Stimulated activated memory B cell treated with anti-CD40 and anti-IgM and Interleukin-4, amounts not matched to agents 10 μg/mL and 1 μg/mL and 100 μg/mL, for 72 hours (primary cell): ENCODE data around the gene METAP1D.

ENCODE experiments used
- ATAC-seq: fragments of 150-1000 bp; cut with Tn5 transposase; 2 replicates; pipeline ENCODE4 v1.10.0; 2021
- H3K27ac Mint-ChIP-seq: one replicate; pipeline ENCODE4 v1.8.0; 2022; ENCODE audit warnings: mild to moderate bottlenecking, mixed read lengths
- H3K27me3 Mint-ChIP-seq: one replicate; pipeline ENCODE4 v1.8.0; 2022; ENCODE audit warnings: mixed read lengths
- H3K36me3 Mint-ChIP-seq: one replicate; pipeline ENCODE4 v1.8.0; 2022; ENCODE audit warnings: mixed read lengths
- H3K4me1 Mint-ChIP-seq: one replicate; pipeline ENCODE4 v1.8.0; 2022; ENCODE audit warnings: mixed read lengths
- H3K4me3 Mint-ChIP-seq: one replicate; pipeline ENCODE4 v1.8.0; 2022; ENCODE audit warnings: mild to moderate bottlenecking, moderate library complexity, mixed read lengths
- H3K9me3 Mint-ChIP-seq: one replicate; pipeline ENCODE4 v1.8.0; 2022; ENCODE audit warnings: mixed read lengths

METAP1D gene

DNA sequence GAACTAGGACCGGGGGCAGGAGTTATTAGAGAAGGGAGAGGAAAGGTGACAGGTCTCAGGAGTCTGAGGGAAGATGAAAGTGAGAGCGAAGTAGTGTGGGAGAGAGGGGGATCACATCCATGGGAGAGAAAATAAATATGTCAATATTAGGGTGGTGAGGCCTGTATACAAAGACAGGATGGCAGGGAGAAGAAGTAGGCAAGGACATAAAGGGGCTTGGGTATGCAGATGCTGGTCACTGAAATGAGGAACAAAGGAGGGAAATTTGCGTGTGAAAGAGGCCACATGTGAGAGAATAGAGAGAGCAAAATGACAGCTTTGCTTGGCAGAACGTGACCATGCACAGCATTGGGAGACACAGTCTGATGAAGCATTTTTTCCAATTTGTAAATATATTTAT lies 13.6 kb downstream of the METAP1D start:
- H3K36me3 Mint-ChIP-seq = peaks cover 27% of the 10 kb centered on the region
- H3K27me3 Mint-ChIP-seq = no peaks in the 10 kb centered on the region
- H3K9me3 Mint-ChIP-seq = no peaks in the 10 kb centered on the region
- peak; percentile 88 for ATAC-seq
- H3K4me3 Mint-ChIP-seq = no peak overlapping the region
- peak overlapping the region; percentile 49 for H3K27ac Mint-ChIP-seq
- H3K4me1 Mint-ChIP-seq = peaks cover 14% of the 10 kb centered on the region

DNA sequence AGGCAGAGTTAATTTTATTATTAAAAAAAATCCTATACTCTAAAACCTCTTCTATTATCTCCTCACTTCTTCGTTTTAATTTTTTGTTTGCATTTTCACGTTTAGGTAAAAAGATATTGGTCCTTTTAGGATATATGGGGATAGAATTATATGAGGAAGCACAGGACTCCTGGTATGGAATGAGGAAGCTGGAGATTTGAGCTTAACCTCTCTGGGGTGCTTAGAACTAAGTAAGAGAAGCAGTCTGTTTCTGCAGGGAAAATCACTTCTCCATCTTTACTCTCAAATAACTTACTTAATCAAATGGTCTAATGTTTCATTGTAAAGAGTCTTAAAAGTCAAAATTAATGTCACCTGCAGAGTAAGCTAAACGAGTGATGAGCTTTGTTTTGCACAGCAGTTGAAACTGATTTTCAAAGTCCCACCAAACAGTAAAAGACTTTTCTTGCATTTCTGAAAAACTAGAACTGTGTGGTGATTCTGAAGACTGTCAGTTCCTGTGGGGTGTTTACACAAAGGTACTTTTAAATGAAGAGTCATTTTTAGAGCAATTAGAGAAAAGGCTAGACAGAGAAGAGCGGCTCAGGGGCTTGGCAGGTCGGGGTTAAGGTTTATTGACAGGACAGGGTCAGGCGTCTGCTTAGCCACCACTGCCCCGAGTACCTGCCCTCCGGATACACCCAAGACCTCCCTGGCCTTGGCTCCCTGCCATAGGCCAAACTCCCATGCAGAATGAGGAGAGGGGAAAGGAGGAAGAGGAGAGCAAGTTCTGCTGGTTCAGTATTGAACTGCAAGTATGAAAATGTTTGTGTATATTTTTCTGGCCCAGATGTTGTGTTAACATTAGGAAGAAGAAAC lies 21.6 kb downstream of the METAP1D start:
- Mint-ChIP-seq H3K27me3 (no peaks in the 10 kb centered on the region), H3K4me1 (no peaks in the 10 kb centered on the region), H3K4me3 (no peak overlapping the region), H3K36me3 (peaks cover 12% of the 10 kb centered on the region), H3K27ac (no peak overlapping the region), H3K9me3 (no peaks in the 10 kb centered on the region)
- no peak for ATAC-seq

DNA sequence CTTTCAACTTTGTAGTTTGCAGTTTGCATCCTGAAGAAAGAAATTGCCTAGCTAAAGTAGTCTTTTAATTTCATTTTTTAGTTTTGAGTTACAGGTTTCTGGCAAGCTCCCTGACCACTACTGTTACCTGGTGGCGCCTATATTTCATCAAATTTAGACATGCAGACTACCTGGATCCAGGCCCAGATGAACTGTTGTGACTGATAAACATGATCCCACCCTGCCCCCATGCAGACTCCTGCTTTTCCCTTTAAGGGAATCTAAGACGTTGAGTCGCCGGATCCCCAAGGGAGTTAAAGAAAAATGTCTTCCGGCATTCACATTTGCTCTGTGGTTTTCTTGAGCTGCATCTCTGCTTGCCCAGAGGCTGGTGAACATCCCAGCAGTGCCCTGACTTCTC lies 22.2 kb downstream of the METAP1D start:
- H3K27ac Mint-ChIP-seq = no peak overlapping the region
- H3K36me3 Mint-ChIP-seq = peaks cover 7% of the 10 kb centered on the region
- H3K27me3 Mint-ChIP-seq = no peaks in the 10 kb centered on the region
- ATAC-seq = no peak
- no peak overlapping the region for H3K4me3 Mint-ChIP-seq
- H3K4me1 Mint-ChIP-seq = no peaks in the 10 kb centered on the region
- no peaks in the 10 kb centered on the region for H3K9me3 Mint-ChIP-seq

DNA sequence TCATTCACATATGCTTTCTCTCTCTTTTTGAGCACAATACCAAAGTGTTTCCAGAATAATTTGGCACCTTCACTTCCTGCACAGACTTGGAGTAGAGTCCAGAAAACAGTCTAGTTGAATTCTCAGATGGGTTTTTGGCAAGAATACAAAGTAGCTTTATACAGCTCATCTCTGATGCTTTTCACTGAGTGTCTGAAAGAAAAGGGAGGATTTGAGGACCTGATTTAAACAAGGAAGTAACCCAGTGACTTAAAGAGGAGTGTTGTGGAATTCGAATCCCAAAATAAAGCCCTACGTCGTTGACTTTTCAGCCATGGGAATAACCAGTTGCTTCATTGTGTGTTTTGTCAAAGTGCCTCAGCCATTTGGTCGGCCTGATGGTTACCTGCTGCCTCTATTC lies 31.8 kb downstream of the METAP1D start:
- H3K36me3 Mint-ChIP-seq = no peaks in the 10 kb centered on the region
- H3K4me3 Mint-ChIP-seq = no peak overlapping the region
- peaks cover 6% of the 10 kb centered on the region for H3K4me1 Mint-ChIP-seq
- no peak overlapping the region for H3K27ac Mint-ChIP-seq
- ATAC-seq = no peak
- H3K27me3 Mint-ChIP-seq = no peaks in the 10 kb centered on the region
- H3K9me3 Mint-ChIP-seq = no peaks in the 10 kb centered on the region

DNA sequence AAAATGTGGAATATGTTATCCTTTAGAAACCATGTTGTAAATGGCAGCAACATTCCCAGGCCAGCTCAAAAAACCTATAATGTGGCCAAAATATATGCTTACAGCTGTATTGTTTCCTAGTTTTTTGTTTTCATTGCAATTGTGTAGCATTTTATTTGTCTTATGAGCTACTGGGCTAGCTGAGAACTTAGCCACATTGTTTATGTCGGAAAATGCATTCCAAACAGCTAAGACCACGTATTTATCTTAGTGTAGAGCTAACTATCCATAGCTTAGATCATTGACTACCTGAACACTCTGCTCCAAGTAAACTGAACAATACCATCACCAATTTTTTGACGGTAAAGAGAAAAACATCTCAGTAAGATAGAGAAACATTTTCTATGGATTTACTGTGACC lies 38.4 kb downstream of the METAP1D start:
- Mint-ChIP-seq H3K27me3 (no peaks in the 10 kb centered on the region), H3K9me3 (no peaks in the 10 kb centered on the region), H3K4me1 (no peaks in the 10 kb centered on the region), H3K27ac (no peak overlapping the region), H3K4me3 (no peak overlapping the region), H3K36me3 (peaks cover 7% of the 10 kb centered on the region)
- ATAC-seq = no peak

DNA sequence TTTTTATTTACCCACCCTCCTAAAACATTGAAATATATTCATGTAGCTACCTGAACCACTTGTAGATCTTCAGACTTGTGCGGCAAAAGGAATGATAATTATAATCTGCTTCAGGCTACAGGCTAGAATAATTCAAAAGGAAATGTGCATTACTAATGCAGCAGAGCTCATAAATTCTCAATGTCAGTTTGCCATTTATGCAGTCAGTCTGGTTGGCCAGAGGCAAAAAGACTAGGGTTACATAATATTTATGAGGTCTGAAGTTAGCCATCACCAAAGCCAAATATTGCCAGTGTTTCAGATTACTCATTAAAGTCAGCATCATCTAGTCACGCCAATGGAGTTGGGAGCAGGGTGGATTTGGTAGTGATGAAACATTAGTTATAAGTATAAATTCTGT lies 38.9 kb downstream of the METAP1D start:
- no peak overlapping the region for H3K27ac Mint-ChIP-seq
- H3K4me3 Mint-ChIP-seq = no peak overlapping the region
- H3K27me3 Mint-ChIP-seq = no peaks in the 10 kb centered on the region
- H3K4me1 Mint-ChIP-seq = no peaks in the 10 kb centered on the region
- peaks cover 7% of the 10 kb centered on the region for H3K36me3 Mint-ChIP-seq
- H3K9me3 Mint-ChIP-seq = no peaks in the 10 kb centered on the region
- ATAC-seq = no peak

DNA sequence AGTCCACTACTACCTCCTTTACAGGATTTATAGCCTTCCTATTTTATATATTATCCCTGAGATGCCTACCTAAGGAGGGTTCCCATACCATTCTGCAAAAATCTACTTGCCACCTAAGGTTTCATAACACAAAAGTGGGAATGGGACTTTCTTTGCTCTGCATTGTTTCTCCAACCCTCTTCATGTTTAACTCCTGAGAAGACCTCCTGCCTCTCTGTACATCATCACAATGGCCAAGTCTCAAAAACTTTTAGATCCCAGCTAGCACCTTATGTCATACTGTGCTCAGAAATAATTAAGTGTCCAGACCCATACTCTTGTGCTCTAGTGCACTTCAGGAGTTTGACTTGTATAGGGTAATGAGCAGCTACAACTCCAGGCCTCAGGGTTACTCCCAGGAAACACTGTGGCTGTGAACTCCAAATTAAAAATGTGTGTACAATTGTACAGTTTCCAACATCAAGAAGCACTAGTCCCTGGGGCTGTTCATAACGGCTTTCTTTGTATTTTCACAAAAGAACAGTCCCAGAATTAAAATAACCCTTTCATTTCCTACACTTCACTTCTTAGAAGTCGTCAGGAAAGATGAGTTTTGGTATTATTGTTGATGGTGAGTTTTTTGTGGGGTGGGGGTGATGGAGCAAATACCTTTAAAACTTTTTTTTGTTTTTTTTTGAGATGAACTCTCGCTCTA lies 39.4 kb downstream of the METAP1D start:
- no peaks in the 10 kb centered on the region for H3K4me1 Mint-ChIP-seq
- no peaks in the 10 kb centered on the region for H3K27me3 Mint-ChIP-seq
- no peak overlapping the region for H3K27ac Mint-ChIP-seq
- H3K36me3 Mint-ChIP-seq = peaks cover 7% of the 10 kb centered on the region
- no peaks in the 10 kb centered on the region for H3K9me3 Mint-ChIP-seq
- H3K4me3 Mint-ChIP-seq = no peak overlapping the region
- ATAC-seq = no peak

DNA sequence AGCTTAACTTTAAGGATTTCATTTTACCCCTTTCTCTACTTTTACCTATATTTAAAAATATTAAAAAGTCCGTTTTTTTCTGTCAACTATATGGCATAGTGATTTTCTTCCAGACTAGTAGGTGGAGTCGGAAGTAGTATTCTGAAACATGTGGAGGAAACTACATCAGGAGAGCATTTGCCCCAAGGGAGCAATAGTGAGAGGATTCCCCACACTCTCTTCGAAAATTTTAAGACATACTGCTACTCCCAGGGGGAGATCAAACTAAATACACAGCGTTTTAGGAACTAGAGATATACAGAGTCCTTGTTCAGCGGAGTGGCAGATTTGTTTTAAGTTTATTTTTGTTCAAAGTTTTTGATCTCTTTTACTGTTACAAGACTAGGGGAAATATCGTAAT lies 40.6 kb downstream of the METAP1D start:
- H3K27ac Mint-ChIP-seq = no peak overlapping the region

DNA sequence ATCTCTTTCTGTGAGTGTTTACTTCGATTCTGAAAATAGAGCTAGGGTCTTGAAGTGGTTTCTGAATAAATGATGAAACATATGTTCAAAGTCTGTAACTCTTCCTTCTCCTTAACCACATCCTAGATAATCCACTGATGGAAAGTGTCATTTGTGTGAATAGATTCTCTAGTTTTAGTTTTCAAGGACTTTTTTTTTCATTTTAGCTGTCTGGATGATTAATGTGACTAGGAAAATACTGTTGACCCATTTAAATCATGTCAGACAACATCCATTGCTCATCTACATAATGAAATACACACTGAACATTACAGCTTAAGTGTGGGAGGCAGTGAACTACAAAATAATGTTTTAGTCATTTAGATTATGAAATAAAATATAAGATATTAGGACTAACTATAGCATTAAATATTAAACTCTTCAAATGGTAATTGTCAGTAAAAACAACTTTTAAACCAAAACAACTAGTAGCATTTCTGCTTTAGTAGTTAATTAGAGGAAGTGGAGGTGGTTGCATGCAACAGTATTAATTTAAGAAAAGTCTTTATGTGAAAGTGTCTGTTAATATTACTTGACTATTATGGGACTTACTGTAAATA lies 46.4 kb downstream of the METAP1D start:
- no peaks in the 10 kb centered on the region for H3K4me1 Mint-ChIP-seq
- no peaks in the 10 kb centered on the region for H3K27me3 Mint-ChIP-seq
- no peak for ATAC-seq

More for the DNA sequence above, 40.6 kb downstream of the METAP1D start:
- Mint-ChIP-seq H3K36me3 (peaks cover 7% of the 10 kb centered on the region), H3K9me3 (no peaks in the 10 kb centered on the region), H3K4me1 (no peaks in the 10 kb centered on the region), H3K4me3 (no peak overlapping the region), H3K27me3 (no peaks in the 10 kb centered on the region)
- no peak for ATAC-seq

DNA sequence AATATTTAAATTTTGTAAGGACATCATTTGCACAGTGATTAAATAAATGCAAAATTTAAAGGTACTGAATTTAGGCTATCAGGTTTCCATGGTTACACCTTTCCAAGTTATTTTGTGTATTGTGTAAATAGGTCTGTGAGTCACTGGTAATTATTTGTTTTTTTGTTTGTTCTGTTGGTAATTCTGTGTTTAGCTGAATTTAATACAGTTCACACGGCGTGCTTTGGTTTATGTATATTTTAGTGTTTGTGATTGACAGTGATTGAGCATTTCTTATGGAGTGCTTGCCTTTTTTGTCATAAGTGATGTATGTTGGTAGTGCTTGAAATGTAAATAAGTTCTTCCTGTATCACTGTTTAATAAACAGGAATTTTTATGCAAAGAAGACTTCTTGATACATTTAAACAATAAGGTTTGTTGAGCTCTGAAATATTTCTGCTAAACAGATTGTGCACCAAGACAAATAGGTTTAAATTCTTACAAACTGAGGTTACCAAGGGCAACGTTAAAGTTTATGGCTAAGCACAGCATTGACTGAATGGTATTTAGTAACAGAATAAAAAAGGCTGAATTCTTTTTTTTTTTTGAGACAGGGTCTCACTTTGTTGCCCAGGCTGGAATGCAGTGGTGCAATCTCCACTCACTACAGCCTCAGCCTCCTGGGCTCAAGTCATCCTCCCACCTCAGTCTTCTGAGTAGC lies 47.3 kb downstream of the METAP1D start:
- no peaks in the 10 kb centered on the region for H3K4me1 Mint-ChIP-seq
- no peaks in the 10 kb centered on the region for H3K27me3 Mint-ChIP-seq
- no peaks in the 10 kb centered on the region for H3K9me3 Mint-ChIP-seq
- H3K36me3 Mint-ChIP-seq = no peaks in the 10 kb centered on the region
- no peak overlapping the region for H3K4me3 Mint-ChIP-seq
- ATAC-seq = no peak
- H3K27ac Mint-ChIP-seq = no peak overlapping the region

More for the DNA sequence above, 46.4 kb downstream of the METAP1D start:
- Mint-ChIP-seq H3K27ac (no peak overlapping the region), H3K4me3 (no peak overlapping the region), H3K9me3 (no peaks in the 10 kb centered on the region), H3K36me3 (no peaks in the 10 kb centered on the region)

DNA sequence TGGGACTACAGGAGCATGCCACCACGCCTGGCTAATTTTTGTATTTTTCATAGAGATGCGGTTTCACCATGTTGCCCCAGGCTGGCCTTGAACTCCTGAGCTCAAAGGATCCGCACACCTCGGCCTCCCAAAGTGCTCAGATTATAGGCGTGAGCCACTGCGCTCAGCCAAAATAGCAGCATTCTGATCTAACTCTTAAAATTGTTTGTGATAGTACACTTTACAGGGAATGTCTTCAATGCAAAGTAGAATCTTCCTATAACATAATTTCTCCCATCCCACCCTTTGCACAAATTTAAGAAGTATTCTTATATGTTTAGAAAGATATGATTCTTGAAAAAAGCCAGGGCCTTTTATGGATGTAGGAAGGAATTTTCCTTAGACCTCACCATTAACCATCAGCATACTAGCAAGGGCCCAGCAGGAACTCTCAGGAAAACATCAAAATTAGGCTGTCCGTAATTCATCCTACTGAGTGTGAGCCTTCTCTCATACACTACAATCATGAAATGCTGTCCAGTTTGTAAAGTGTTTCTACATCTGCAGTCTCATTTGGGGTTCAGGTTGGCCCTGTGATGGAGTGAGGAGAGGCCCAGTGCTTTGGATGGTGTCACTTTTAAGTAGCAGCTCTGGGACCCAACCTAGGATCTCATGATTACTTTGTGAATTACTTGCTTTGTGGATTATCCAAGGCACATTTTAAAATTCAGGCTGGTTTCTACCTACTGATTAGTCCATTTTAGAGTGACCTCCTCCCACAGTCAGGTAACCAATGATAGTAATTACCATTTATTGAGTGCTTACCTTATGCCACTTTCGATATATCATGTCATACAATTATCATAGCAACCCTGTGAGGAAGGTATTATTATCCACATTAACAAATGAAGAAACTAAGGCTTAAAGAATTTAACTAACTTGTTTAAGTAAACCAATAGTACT lies 48.1 kb downstream of the METAP1D start:
- no peaks in the 10 kb centered on the region for H3K9me3 Mint-ChIP-seq
- no peaks in the 10 kb centered on the region for H3K4me1 Mint-ChIP-seq
- ATAC-seq = no peak
- H3K36me3 Mint-ChIP-seq = no peaks in the 10 kb centered on the region
- no peak overlapping the region for H3K27ac Mint-ChIP-seq
- H3K27me3 Mint-ChIP-seq = no peaks in the 10 kb centered on the region
- no peak overlapping the region for H3K4me3 Mint-ChIP-seq

DNA sequence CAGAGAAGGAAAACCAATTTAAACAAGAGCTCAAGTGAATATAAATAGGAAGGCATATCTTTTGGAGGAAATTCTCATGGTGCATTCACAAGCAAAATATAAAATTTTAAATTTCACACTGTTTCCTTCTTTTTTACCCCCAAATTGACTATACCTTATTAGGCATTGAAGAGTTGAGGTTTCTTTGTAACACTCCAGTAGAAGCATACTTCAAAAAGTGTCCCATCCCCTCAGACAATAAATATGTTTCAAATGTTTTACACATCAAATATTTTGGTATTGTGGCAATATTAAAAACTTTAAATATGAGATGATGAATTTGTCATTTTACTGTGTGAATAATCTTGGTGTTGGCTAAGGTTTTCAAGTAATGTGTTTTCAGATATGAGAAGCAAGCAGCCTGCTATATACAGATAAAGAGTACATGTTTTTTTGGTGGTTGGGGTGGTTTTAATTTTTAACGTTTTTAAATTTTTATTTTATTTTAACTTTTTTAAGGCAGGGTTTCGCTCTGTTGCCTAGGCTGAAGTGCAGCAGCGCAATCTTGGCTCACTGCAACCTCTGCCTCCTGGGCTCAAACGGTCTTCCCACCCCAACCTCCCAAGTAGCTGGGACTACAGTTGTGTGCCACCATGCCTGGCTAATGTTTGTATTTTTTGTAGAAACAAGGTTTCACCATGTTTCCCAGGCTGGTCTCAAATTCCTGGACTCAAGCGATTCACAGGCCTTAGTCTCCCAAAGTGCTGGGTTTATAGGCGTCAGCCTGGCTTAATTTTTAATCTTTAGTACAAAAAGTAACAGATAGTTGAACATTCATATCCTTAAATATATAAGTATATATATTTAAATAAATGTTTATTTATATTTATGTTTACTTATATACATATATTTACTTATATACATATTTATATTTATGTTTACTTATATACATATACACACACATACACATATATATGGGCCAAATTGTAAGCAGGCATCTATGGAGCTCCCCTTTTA lies 49.1 kb downstream of the METAP1D start:
- H3K36me3 Mint-ChIP-seq = no peaks in the 10 kb centered on the region
- no peak for ATAC-seq

DNA sequence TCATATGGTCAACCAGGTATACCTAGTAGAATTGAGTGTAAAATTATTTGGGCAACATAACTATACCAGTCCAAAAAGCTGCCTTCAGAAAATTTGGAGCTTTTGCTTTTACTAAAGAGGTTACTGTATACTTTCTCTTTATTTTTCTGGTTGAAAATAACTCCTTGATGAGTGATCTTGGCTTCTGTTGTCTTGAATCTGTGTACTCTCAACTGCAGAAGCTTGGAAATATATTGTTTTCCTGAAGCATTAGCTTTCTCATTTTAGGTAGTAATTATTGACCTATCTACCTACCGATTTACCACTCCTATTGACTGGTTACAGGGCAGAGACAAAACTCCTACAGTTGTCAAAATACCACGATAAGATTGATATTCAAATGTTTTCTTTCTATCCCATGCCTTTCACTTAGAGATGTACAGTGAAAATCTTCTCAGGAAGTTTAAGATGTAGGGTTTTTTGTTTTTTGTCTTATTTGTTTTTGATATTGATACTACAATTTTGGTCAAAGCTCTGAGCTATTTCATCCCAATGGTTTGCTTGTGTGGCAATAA lies 49.9 kb downstream of the METAP1D start:
- ATAC-seq = no peak
- H3K9me3 Mint-ChIP-seq = no peaks in the 10 kb centered on the region
- H3K27ac Mint-ChIP-seq = no peak overlapping the region
- H3K4me1 Mint-ChIP-seq = no peaks in the 10 kb centered on the region
- H3K36me3 Mint-ChIP-seq = no peaks in the 10 kb centered on the region
- no peak overlapping the region for H3K4me3 Mint-ChIP-seq
- no peaks in the 10 kb centered on the region for H3K27me3 Mint-ChIP-seq

More for the DNA sequence above, 49.1 kb downstream of the METAP1D start:
- Mint-ChIP-seq H3K9me3 (no peaks in the 10 kb centered on the region), H3K27ac (no peak overlapping the region), H3K4me1 (no peaks in the 10 kb centered on the region), H3K27me3 (no peaks in the 10 kb centered on the region), H3K4me3 (no peak overlapping the region)
